Epidermal melanocyte (primary cell): ENCODE data around the gene PLPP6.

Experiments
- DNase-seq: peaks from one replicate; pipeline ENCODE4 v3.0.0; 2011; ENCODE audit warnings: low spot score; ENCODE audit not compliant: insufficient read length

PLPP6 gene

DNA sequence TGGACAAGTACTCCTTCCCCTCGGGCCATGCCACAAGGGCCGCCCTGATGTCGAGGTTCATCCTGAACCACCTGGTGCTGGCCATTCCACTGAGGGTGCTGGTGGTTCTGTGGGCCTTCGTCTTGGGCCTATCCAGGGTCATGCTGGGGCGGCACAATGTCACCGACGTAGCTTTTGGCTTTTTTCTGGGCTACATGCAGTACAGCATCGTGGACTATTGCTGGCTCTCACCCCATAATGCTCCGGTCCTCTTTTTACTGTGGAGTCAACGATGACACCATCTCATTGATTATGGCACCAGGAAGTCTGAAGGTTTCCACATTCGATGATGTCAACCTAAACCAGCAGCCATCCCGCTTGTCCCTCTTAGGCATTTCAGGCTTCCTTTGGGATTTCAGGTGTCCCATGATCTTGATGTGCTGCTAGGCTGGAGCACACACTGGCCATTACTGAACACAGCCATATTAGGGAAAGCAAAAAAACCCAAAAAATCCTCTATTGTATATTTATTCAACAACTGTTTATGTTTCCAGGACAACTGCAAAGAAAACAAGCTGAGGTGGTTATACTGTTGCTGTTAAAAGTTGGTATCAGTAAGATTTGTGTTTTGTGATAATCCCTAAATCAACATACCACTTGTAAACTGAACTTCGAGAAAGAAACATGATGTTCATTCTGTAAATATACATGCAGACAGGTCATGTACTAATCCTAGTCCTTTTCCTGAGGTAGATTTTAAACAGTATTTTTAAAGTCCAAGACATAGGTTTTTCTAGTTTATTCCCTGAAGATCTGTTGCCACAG, 1.1 kb downstream of the PLPP6 start:
- DNase-seq: no peak

DNA sequence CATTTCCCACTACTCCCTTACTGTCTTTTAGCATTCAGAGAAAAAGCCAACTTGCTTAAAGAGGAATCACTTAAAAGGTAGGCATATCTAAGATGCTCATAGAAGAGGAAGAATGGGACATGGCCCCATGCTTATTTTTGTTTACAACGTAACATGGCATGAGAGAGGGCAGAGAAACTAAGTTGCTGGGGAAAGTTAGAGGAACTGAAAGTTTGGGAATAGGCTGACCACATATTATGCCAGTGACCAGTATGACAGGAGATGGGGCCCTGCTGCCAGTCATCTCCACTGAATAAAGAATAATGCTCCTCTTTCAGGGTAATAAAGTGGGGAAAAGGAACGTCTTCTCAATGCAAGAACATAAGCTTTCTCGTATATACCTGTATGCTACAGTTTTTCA, 1.9 kb downstream of the PLPP6 start:
- no peak for DNase-seq

DNA sequence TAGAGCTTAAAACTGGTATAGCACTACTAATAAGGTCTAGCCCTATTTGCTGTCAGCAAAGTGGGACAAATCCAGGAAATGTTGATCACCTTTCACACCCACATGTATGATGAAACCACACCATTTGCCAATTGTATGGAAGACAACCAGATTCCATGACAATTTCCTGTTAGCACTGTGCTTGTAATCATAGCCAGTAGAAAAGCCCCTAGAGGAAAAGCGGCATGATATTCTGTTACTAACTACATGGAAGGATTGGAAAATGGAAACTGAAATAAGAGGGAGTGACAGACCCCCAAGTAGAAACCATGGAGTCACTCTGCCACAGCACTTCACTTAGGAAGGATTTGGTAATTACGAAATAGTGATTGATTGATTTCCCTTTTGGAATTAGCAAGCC, 3.3 kb downstream of the PLPP6 start:
- DNase-seq: no peak

DNA sequence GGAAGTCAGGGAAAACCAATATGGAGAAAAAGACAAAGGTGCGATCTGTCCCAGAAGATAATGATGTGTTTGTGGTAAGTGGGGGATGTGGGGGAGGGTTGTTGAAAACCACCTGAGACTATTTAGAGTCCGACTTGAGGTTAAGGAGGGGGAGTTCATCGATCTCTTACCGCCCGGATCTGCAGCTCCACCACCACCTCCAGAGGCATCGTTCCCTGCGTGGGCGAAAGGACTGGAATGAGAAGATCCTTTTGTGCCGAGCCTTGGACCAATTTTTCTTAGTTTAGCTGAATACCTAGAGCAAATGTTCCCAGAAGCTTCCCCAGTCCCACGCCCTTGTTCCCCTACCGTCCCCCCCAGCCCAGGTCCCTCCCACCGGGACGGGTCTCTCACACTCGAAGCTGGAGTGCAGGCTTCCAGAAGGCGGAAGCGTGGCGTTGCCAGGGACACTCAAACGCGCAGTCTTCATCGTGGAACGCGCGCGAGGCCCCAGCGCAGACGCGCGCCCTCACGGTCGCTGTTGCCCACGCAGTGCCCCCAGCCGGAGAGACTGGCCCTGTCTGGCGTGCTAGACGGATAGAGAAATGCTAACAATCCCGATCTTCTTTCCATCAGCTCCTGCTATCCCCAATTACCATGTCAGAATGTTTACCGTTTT, 4.1 kb downstream of the PLPP6 start, which contains the start of gene SPATA6L:
TSS of gene SPATA6L (minus strand) at position 439 of the 658 bp plus-strand sequence. CDS start at position 209, 230 bp downstream.
- no peak for DNase-seq

DNA sequence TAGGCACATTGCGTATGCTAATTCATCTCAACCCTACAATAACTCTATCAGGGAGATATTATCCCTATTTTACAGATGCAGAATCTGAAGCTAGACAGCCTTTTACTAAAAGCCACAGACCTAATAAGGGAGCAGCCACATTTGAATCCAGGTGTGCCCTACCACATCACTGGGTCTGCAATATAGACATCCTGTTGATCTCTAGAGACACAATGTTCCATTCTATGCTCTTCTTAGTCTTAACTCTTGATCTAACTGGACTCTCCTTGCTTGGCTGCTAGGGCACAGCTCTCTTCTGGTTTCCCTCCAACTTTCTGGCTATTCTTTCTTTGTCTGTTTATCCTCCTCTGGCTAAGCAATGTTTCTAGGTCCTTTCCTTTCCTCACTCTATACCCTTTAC, 5.6 kb downstream of the PLPP6 start:
- no peak for DNase-seq

DNA sequence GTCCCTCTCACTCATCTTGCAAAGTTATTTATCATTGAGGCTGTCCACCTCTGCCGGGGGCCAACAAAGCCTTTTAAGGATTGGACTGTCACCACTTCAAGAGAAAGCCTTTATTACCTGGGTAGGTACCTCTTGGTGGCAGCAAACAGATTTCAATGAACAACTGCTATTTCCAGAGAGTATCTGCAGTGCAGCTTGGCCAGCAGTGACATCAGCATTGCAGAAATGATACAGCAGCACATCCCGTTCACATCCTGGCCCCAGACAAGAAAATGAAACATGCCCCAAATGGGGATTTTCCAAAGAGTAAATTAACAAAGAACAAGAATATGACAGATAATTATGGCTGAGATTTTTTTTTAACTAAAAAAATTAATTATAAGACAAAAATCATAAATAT, 6.5 kb downstream of the PLPP6 start:
- no peak for DNase-seq

DNA sequence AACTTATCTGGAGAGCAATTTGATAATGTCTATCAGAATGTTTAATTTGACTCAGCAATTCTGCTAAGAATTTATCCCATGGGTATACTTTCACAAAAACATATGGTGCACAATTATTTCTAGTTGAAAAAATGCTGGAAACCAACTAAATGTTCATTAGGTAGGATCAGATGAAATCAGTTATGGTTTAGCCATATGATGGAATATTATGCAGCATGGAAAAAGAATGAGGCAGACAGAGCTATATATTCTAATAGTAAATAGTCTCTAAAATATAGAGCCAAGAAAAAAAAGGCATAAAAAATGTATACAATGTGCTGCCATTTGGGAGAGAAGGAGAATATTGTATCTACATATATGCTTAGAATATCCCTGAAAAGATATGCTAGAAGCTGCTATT, 7.8 kb downstream of the PLPP6 start:
- DNase-seq: no peak

DNA sequence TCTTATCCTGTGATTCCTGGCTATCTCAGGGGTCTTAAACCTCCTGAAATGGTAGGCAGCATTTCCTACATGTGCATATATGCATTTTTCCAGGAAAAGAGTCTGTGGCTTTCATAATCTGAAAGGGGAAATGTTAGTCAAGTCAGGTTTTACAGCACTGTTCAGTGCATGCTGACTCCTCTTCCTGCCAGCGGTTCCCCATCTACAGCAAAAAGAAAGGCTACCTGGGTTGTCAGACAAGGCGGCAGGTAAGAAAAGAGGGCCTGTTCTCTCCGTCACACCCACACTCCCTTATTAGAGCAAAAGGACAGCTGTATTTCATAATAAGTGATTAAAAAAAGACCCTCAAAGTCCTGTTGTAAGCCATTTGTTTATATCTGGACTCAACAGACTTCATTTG, 8.5 kb downstream of the PLPP6 start:
- no peak for DNase-seq

DNA sequence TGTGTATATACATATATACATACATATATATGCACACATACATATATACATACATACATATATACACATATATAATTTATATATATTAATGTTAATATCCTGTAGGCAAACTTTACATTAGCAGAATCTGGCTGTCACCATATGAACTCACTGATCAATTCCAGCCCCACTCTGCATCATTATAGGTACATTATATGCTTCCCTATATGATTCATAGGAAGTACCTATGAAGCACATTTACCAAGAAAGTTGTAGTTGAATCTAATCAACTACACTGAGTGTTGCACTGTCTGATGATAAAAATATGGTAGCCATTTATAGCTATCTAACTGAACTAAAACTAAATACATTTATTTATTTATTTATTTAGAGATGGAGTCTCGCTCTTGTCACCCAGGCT, 9.6 kb downstream of the PLPP6 start:
- no peak for DNase-seq

DNA sequence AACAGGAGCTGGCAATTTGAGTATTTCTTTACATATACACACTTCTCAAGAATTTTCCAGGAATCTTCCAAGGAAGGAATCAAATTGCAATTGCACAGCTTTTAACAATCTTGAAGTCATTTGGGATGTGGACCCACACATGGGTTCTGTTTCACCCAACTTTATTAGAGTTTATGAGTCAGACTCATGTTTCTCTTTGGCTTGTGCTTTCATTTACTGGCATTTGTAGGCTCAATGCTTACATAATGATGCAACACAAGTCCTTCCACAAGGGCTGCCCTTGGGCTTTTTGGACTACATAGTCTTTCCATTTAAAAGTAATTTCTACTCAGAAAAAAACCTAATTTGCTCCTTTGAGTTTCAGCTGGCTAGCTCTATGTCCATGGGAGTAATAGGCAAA, 12.7 kb downstream of the PLPP6 start:
- DNase-seq: no peak

DNA sequence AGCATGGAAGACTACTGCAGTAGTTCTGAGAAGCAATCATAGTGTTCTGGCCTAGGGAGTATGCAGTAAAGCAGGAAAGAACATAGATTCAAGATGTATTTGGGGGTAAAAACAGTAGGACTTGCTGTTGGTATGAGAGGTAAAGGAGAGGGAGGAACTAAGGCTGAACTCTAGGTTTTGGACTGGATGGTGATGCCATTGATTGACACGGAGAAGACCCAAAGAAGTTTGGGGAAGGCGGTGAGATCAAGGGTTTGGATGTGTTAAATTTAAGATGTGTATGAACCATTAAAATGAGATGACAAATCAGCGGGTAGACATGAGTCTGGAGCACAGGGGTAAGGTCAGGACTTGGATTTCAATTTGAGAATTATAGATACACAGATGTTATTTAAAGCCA, 15.3 kb downstream of the PLPP6 start:
- DNase-seq: no peak

DNA sequence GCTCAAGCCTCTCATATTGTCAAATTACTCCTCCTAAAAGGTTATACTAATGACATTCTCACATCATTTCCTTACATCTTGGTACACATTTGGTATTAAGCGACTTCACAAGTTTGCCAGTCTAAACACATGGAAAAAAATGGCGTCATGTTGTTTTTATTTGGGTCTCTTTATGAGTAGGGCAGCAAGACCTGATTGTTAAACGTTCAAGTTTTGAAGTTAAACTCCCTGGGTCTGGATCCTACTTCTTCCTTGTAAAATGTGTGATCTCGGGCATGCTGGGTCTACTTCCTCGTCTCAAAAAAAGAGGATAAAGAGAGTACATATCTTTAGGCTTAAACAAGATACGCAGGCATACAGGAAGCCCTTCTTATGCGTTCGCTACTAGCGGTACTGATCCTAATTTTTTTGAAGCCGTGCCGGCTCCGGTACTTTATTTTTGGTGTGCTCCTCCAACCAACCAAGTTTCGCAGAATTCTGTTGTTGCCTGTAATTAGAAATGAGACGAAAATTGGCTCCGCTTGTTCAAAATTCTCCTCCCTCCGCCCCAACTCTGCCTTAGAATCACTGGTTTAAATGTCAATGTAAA, 16.7 kb downstream of the PLPP6 start:
- no peak for DNase-seq

DNA sequence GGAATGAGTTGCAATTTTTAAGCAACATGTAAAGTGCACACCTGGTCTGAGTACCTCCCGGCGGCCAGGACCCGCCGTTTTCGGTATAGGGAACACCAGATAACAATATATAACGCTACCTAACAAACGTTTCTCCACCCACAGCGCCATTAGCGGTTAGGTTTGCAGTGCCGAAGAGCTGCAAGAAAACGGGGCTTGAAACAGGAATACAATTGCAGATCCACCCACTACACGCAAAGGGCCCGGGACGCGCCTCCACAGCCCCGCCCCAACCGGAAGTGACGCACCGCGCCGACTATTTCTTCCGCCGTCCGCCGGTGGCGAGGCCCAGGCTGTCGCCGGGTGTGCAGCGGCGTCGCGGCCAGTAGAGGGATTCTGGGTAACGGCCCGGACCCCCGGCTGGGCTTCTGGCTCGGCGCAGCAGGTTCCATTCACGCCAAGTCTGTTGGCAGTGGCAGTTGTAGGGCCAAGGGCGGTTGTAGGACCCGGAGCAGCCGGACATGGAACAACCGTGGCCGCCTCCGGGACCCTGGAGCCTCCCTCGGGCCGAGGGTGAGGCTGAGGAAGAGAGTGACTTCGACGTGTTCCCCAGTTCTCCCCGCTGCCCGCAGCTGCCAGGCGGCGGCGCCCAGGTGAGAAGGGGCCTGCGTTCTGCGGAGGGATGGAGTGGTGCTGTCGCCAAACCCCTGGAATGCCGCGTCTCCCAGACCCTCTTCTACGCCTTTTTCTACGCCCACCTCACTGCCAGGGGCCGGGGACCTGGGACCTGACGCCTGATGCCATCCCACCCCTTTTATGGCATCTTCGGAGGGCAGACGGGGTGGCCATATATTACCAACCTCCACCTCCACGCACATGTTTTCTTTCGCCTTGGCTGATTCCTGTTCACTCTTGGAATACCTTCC, 17.4 kb downstream of the PLPP6 start, which contains the start of gene CDC37L1:
TSS of gene CDC37L1 (plus strand) at position 302 of the 905 bp plus-strand sequence. CDS start at position 501, 199 bp downstream.
- DNase-seq: peak; percentile 92

DNA sequence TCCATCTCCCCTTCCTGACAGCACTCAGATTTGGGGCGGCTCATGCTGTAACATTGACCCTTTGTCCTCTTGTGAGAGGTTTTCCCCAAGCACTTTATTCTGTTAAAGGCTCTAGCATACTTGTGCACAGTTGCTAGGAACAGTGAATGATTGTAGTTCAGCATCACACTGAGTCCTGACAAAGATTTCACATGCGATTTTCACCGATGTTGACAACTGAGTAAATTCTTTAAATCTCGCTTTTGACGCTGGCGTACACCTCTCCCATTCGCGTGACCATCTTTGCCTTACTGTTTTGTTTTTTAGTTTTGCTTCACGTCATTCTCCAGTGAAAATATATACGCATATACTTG, 18.1 kb downstream of the PLPP6 start:
- DNase-seq: no peak

DNA sequence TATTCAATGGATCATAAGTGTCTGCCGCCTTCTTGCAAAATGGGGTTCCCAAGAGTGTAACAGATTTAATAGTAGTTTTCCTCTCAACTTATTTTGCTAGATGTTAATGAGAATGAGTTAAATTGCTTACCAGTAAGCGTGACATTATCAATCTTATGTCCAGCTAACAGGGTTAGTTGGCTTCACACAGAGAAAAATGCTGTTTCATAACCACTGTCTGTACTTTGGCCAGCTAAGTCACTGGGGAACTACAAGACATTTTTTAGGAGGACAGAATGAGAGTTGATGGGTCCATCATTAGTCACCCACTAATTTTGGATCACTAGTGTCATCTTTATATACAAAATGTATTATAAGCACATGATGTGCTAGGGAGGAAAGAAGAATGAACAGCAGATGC, 18.7 kb downstream of the PLPP6 start:
- no peak for DNase-seq

DNA sequence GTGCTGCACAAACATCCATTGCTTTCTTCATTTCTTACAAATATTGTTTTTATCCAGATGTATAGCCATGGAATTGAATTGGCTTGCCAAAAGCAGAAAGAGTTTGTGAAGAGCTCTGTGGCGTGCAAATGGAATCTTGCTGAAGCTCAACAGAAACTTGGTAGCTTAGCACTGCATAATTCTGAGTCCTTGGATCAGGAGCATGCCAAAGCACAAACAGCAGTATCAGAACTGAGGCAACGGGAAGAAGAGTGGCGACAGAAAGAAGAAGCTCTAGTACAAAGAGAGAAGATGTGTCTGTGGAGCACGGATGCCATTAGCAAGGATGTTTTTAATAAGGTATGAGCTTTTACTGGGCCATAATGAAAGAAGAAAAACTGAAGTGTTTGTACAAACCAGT, 22.7 kb downstream of the PLPP6 start:
- no peak for DNase-seq

DNA sequence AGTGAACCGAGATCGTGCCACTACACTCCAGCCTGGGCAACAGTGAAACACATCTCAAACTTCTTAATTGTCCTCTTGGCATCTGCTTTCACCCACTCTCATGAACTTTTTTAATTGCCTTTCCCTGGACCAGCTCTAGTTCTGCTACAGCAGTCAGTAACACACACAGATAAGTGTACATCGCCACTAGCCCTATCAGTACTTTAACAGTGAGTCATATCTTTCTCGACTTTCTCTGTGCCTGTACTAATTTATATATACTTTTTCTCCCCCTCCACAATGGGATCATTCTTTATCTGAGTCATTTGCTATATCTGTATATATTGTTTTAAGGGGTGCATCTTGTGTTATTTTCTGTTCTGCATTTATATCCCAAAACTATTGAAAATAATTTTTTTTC, 24.0 kb downstream of the PLPP6 start:
- no peak for DNase-seq

DNA sequence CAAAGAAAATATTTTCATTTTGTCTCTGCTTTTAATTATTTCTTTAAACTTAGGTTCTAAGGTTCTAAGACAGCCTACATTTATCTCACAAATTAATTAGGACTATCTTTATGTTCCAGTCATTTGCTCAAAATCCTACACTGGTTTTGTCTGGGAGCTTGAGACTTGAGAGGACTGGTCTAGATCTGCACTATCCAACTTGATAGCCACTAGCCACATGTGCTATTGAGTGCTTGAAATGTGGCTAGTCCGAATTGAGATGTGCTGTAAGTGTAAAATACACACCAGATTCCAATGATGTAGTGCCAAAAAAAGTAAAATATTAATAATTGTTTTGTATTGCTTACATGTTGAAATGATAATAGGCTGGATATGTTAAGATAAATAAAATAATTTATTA, 24.5 kb downstream of the PLPP6 start:
- DNase-seq: no peak

DNA sequence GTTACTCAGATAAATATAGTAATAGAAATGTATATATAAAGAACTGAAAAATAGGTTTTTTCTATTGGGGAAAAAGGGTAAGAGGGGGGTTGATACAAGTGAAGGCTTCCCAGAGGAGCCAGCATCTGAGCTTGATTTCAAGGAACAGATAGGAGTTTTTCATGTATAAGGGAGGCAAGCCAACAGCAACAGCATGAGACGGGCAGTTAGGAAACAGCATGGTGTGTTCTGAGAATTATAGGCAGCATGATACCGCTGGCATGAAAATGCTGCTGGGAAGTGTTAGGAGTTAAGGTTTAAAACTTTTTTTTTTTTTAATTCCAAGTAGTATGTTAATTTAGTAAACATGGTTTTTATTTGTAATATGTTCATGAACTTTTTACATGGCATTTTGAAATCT, 26.9 kb downstream of the PLPP6 start:
- DNase-seq: no peak

DNA sequence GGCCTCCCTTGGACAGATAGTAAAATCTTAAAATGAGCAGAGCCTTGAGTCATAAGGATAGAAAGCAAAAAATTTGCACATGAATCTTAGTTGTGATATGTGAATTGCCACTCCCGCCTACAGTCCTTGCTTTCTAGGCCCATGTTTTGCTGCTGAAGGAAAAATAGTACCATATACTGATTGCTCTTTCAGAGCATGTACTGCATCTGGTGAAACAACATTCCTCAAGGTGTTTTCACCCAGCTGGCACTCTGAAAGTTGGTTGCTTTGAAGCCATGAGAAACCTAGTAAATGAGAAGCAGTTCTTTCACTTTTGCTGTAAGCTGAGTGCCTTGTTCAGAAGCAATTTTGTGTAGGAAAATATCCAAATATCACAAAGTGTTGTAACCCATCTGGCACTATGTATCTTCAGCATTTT, 27.6 kb downstream of the PLPP6 start:
- DNase-seq: no peak

DNA sequence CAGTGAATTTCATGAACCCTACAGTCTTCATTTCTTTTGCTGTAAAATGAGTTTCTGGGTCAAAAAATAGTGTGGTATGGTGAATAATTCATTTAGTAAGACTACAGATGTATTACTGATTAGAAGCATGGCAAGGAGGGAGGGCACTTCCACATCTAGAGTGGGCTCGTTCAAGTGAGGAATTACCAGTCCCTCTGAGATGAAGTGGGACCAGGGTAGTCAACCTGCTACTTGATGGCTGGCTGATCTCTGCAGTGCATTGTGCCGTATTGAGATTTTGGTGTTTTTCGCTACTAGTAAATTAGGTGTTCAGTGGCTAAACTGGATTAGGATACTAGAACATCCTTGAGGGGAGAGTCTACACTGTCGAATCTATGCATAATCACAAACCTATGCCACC, 28.1 kb downstream of the PLPP6 start:
- no peak for DNase-seq

DNA sequence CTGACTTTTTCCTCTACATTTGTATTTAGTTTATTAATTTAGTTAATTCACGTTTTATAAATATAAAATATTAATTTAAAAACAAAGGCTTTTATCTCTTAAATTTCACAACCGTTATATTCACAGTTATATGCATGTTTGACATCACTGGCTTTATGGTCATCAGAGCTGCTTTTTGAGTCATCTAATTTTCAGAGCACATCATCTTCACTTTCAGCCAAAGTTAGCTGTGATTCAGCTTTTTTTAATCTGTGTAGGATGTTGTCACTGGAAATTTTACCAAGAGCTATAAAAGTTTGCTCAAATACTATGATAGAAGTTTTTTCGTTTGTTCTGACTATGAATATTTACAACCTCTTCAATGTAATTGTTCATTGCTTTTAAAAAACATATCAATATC, 29.7 kb downstream of the PLPP6 start:
- no peak for DNase-seq
